Skeletal muscle satellite cell (primary cell): ENCODE measurements around the gene RBFOX2.

Experiments used
- H3K27me3 ChIP-seq: 2 replicates; pipeline ENCODE4 v1.7.0; 2013; ENCODE audit warnings: low read length; ENCODE audit not compliant: control insufficient read depth, insufficient read depth
- H3K36me3 ChIP-seq: 2 replicates; pipeline ENCODE4 v1.7.0; 2013; ENCODE audit warnings: mild to moderate bottlenecking, control low read depth, low read length; ENCODE audit not compliant: insufficient read depth
- H3K4me1 ChIP-seq: 2 replicates; pipeline ENCODE4 v1.7.0; 2013; ENCODE audit warnings: low read length; ENCODE audit not compliant: control insufficient read depth, insufficient read depth
- H3K4me2 ChIP-seq: 2 replicates; pipeline ENCODE4 v1.7.0; 2013; ENCODE audit warnings: mild to moderate bottlenecking, low read length
- H3K4me3 ChIP-seq: 2 replicates; pipeline ENCODE4 v1.7.0; 2013; ENCODE audit warnings: low read length
- H3K9ac ChIP-seq: 2 replicates; pipeline ENCODE4 v1.7.0; 2013; ENCODE audit warnings: mild to moderate bottlenecking, low read depth, low read length, moderate library complexity
- H3K9me3 ChIP-seq: replicated peaks from 2 replicates; pipeline ENCODE4 v1.7.0; 2013; ENCODE audit warnings: mild to moderate bottlenecking, control low read depth, low read length

The RBFOX2 gene

DNA sequence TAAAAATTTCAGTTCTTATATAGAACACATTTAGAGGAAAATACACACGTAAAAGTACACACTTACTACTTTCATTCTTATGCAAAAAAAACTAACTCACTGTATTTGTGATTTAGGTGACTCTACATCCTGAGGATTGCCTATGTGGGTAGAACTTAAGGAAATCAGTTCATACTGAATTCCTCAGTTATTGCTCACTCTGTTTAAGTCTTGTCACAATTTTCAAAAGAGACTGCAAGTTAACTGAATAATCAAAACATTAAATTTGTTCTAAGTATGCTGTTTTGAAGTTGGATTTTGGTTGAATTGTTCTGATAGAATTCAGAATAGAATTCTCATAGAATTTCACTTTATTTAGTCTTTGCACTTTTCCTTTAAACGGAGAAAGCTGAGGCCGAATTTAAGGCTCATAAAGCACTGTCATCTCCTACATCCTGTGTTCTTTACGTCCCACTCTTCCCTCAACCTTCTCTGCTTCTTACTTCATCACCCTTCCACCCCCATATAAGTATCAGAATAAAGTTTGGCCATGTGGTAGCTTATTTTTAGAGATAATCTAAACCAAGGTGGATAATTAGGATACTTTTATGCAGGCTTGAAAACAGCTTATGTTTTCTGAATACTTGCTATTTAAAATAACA is 251.2 kb downstream of the RBFOX2 start:
- peak overlapping the region; percentile 1 for H3K4me3 ChIP-seq
- peaks cover 21% of the 10 kb centered on the region for H3K4me1 ChIP-seq
- H3K4me2 ChIP-seq: peak overlapping the region; percentile 70
- H3K36me3 ChIP-seq: peaks cover 8% of the 10 kb centered on the region
- peak overlapping the region; percentile 10 for H3K9ac ChIP-seq
- H3K27me3 ChIP-seq: no peaks in the 10 kb centered on the region
- H3K9me3 ChIP-seq: no peaks in the 10 kb centered on the region

DNA sequence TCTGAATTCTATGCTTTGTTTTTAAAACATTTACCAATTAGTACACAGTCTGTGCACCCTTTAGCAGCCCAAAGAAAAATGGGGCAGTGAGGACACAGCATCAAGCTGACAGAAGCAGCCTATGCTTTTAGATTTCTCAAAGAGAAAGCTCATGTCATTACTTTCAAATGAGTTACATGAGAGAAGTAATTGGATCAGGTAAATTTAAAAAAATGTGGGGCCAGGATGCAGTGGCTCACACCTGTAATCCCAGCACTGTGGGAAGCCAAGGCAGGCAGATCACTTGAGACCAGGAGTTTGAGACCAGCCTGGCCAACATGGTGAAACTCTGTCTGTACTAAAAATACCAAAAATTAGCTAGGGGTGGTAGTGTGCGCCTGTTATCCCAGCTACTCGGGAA is 253.3 kb downstream of the RBFOX2 start:
- H3K4me3 ChIP-seq: no peak overlapping the region
- no peak overlapping the region for H3K9ac ChIP-seq
- H3K27me3 ChIP-seq: no peaks in the 10 kb centered on the region
- H3K4me2 ChIP-seq: no peak overlapping the region
- peaks cover 21% of the 10 kb centered on the region for H3K4me1 ChIP-seq
- no peaks in the 10 kb centered on the region for H3K36me3 ChIP-seq
- no peaks in the 10 kb centered on the region for H3K9me3 ChIP-seq

DNA sequence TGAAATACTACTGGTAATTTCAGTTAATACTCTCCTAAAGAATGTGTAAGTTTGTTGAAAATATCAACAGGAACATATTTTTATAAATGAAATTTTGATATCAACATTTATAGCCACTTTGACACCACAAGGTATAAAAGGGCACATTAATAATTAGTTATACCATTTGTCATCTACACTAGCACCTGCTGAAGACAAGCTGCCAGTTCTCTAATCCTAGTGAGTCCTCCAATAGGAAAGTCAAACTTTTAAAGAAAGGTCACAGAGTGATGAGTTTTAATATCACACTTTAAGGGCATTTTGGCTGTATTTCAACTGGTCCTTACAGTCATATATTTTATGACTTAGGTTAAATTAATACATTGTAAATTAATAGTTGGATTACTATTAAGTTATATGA is 258.6 kb downstream of the RBFOX2 start:
- no peak overlapping the region for H3K4me2 ChIP-seq
- H3K27me3 ChIP-seq: no peaks in the 10 kb centered on the region
- no peaks in the 10 kb centered on the region for H3K36me3 ChIP-seq
- H3K9ac ChIP-seq: no peak overlapping the region
- peaks cover 16% of the 10 kb centered on the region for H3K4me1 ChIP-seq
- no peaks in the 10 kb centered on the region for H3K9me3 ChIP-seq
- no peak overlapping the region for H3K4me3 ChIP-seq

DNA sequence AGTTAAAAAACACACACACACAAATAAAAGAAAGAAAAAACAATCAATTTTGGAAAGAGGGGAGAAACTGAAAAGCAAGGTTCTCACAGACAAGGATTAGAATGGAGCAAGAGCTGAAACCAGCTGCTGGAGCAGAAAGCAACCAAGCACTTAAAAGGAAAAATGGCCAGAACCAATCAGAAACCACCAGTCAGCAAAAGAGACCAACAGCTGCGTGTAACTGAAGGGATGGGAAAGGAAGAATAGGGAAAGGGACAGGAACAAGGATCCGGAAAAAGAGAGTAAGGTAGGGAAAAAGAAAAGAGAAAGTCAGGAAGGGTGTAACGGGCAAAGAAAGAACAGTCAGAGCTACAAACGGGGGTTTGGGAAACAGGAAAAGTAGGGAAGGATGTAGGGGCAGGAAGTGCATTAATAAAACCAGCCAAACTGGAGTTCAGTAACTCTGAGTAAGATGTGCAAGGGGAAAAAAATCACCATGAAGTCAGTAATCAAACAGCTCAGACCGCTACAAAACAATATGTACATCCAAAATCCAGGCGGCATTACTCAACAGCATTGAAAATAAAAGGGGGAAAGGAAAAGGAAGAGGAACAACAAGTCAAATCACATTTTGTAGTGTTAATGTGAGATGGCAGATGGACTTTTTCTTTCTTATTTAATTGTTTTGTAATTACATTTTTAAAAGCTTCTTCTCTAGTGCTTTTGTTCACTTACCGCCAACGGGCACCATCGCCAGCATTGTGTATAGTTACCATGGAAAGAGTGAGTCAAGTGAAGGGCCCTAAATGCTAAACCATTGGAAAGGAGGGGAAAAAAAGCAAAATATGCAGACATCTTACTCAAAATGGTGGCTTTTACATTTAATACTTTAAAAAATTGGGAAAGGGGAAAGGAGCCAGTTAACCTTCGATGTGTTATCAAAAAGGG is 261.7 kb downstream of the RBFOX2 start:
- no peaks in the 10 kb centered on the region for H3K9me3 ChIP-seq
- H3K27me3 ChIP-seq: no peaks in the 10 kb centered on the region
- peak overlapping the region; percentile 62 for H3K9ac ChIP-seq
- H3K4me2 ChIP-seq: peak overlapping the region; percentile 82
- H3K36me3 ChIP-seq: peaks cover 3% of the 10 kb centered on the region
- peak overlapping the region; percentile 64 for H3K4me3 ChIP-seq
- H3K4me1 ChIP-seq: peaks cover 16% of the 10 kb centered on the region

DNA sequence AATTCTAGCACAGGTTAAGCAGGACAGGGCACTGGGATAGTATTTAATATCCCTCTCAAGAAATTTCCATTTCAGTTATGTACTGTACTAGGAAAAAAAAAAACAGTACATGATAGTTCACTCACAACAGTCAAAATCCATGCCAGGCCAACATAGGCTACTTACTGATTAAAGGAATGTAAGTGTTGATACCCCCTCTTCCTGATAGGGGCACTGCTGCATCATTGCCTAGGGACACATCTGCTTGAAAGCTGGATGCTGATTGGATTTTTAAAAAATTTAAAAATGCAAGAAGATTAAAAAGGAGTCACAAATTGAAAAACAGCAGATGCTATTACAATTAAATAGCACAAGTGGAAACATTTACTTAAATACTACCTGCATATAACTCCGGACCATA is 267.6 kb downstream of the RBFOX2 start:
- H3K4me2 ChIP-seq: no peak overlapping the region
- H3K27me3 ChIP-seq: no peaks in the 10 kb centered on the region
- no peaks in the 10 kb centered on the region for H3K9me3 ChIP-seq
- peaks cover 54% of the 10 kb centered on the region for H3K36me3 ChIP-seq
- H3K9ac ChIP-seq: no peak overlapping the region
- H3K4me3 ChIP-seq: no peak overlapping the region
- no peaks in the 10 kb centered on the region for H3K4me1 ChIP-seq

DNA sequence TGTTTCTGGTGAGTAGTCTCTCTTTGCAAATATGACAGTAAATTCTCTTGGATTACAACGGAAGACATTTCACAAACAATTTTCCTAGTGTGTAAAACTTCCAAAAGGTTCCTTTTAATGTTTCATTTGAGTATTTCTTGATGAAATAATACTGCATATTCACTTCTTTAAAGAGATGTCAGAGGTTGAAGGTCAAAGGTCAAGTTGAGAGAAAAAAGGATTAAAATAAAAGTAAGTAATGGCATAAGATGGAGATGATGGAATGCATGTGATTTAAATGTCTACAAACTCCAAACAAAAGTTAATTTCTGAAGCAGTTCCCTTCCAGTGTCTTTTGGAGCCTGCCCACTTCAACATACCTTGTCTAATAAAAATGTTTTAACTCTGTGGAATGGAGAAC is 270.2 kb downstream of the RBFOX2 start:
- no peak overlapping the region for H3K4me3 ChIP-seq
- H3K9me3 ChIP-seq: no peaks in the 10 kb centered on the region
- H3K4me2 ChIP-seq: no peak overlapping the region
- no peaks in the 10 kb centered on the region for H3K4me1 ChIP-seq
- no peak overlapping the region for H3K9ac ChIP-seq
- peaks cover 61% of the 10 kb centered on the region for H3K36me3 ChIP-seq
- no peaks in the 10 kb centered on the region for H3K27me3 ChIP-seq

DNA sequence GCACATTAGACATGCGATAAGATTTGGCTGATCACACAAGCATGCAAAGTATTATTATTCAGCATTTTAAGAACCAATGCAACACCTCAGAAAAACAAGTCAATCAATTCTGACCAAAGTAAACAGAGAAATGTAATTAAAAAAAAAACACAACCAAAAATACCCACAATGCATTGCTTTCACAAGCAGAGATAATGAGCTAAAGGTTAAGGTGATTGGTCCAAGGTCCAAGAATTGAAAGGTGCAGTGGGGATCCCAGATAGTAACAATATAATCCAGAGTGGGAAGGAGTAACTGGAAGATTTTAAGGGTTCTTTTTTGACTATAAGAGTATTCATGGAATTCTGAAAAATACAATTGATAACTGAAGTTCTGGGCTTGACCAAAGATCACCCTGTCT is 271.9 kb downstream of the RBFOX2 start:
- peaks cover 73% of the 10 kb centered on the region for H3K36me3 ChIP-seq
- H3K4me3 ChIP-seq: no peak overlapping the region
- no peaks in the 10 kb centered on the region for H3K27me3 ChIP-seq
- H3K9me3 ChIP-seq: no peaks in the 10 kb centered on the region
- H3K9ac ChIP-seq: no peak overlapping the region
- no peak overlapping the region for H3K4me2 ChIP-seq
- H3K4me1 ChIP-seq: no peaks in the 10 kb centered on the region

DNA sequence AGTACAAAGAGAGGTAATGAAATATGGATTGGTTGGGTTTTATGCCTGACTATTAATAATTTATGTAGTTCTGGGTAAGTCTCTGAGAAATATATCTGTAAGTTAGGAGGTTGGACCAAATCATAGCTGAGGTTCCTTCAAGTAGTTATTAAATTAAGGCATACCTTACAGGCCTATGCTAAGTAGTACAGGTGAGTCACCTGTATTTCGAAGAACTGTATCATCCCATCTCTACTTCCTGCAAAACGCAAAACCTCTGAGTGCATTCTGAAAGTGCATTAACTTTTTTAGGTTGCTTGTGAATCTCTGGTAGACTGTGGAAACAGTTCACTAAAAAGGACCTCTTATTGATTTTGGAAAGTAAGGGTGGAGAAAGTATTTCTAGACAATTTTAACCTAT is 273.9 kb downstream of the RBFOX2 start:
- peaks cover 58% of the 10 kb centered on the region for H3K36me3 ChIP-seq
- H3K9me3 ChIP-seq: no peaks in the 10 kb centered on the region
- H3K4me1 ChIP-seq: no peaks in the 10 kb centered on the region
- H3K9ac ChIP-seq: no peak overlapping the region
- no peaks in the 10 kb centered on the region for H3K27me3 ChIP-seq
- H3K4me2 ChIP-seq: no peak overlapping the region
- no peak overlapping the region for H3K4me3 ChIP-seq

DNA sequence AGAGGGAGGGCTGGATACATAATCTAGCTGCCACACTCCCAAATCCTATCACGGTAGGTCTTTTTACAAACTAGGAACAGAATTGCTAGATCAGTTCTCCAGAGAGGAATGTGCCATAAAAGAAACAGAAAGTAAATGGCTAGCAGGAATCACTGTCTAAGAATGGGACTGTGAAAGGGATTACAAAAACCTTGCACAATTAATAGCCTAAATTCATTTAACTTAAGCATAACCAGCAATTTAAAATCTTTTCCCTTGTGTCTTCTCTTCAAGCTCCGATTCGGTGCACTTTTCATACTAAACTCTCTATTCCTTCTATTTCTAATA is 275.8 kb downstream of the RBFOX2 start:
- H3K4me1 ChIP-seq: peaks cover 2% of the 10 kb centered on the region
- H3K27me3 ChIP-seq: no peaks in the 10 kb centered on the region
- H3K36me3 ChIP-seq: peaks cover 40% of the 10 kb centered on the region
- H3K9me3 ChIP-seq: no peaks in the 10 kb centered on the region
- H3K4me3 ChIP-seq: no peak overlapping the region
- H3K9ac ChIP-seq: no peak overlapping the region
- H3K4me2 ChIP-seq: no peak overlapping the region

DNA sequence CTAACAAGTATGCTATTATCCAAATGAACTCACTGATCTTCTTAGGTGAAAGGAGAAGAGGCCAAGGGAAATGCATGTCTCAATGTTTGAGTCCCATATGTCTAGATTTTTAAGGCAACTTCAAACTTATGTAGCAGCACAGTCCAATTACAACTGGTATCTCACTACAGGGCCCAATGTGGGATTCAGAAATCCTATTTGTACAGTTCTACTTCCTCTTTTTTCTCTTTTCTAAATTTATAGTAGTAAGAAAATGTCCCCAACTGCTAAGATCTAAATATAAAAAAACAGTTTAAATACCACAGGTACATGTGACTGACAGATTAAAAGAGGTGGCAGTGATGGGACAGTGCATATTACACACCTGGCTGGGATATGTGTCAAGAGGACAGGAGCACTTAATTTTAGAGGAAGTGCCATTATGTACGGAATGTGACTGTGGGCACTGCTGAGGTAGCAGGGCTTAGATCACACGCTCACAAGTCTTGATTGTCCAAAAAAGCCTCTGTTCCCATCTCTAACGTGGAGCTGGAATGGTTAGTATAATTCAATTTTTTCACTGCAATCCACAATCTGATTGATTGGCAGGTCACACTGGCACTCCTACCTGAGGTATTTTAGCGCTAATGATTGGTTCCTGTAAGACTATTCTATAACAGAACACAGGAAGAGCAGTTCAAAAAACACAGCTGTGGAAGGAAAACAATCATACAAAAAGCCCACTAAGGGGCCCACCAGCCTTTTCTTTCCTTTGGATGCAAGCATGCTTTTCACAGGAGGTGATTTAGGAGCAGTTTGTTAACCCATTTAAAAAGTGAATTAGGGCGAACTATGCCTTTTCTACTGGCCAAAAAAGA is 276.4 kb downstream of the RBFOX2 start:
- no peaks in the 10 kb centered on the region for H3K27me3 ChIP-seq
- no peak overlapping the region for H3K9ac ChIP-seq
- no peak overlapping the region for H3K4me2 ChIP-seq
- H3K36me3 ChIP-seq: peaks cover 34% of the 10 kb centered on the region
- peaks cover 8% of the 10 kb centered on the region for H3K4me1 ChIP-seq
- no peaks in the 10 kb centered on the region for H3K9me3 ChIP-seq
- no peak overlapping the region for H3K4me3 ChIP-seq

DNA sequence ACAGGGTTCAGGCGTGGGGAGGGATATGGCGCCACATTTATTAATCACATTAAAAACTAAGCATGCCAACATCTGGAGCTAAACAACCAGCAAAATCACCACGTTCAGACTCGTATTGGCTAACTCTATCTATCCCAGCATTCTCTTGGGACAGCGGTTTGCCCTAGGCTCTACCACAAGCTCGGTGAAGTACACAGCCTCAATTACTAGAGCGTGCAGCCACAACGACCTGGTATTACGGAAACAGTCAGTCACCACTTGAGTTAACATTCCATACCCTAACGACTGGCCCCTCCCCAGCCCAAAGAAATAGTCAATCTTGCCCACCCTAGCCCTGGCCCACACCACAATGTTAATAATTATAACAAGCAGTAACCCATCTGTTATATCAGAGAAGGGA is 278.8 kb downstream of the RBFOX2 start:
- peaks cover 13% of the 10 kb centered on the region for H3K4me1 ChIP-seq
- H3K4me2 ChIP-seq: no peak overlapping the region
- H3K27me3 ChIP-seq: no peaks in the 10 kb centered on the region
- peaks cover 38% of the 10 kb centered on the region for H3K36me3 ChIP-seq
- no peaks in the 10 kb centered on the region for H3K9me3 ChIP-seq
- H3K4me3 ChIP-seq: no peak overlapping the region
- no peak overlapping the region for H3K9ac ChIP-seq
